OCI-LY7 (cell line): ENCODE results near the gene GLRA1. TPM values are rescaled to one million over a fixed set of nuclear protein-coding genes. Genes with fewer than 3 reads are reported as not detected.

Source experiments
- Bru-seq: library from RNA; stranded (reverse); fragments of 400-500 nt; gene quantifications from one replicate; lab custom pipeline; 2021; lab: Mats Ljungman, UMichigan
- BruChase-seq, 2 experiments: library from RNA; stranded (reverse); fragments of 400-500 nt; gene quantifications; one replicate each; lab custom pipeline; 2021; lab: Mats Ljungman, UMichigan
- BruUV-seq: library from RNA; stranded (reverse); fragments of 400-500 nt; replicated peaks from 2 replicates; lab custom pipeline; 2021; lab: Mats Ljungman, UMichigan
- CTCF ChIA-PET: fragments of 300-600 bp; sonication (Branson Sonifier 250); formaldehyde crosslinking; loops from one replicate; lab custom pipeline; 2022; ENCODE audit warnings: antibody characterized with exemption; ENCODE audit not compliant: unreplicated experiment; lab: Charles Lee
- POLR2A ChIA-PET: fragments of 300-600 bp; sonication (Branson Sonifier 250); formaldehyde crosslinking; loops from one replicate; lab custom pipeline; 2022; ENCODE audit warnings: antibody characterized with exemption; lab: Charles Lee
- DNase-seq: peaks from one replicate; pipeline ENCODE4 v3.0.0-alpha.2; 2015; ENCODE audit warnings: low spot score
- H2AFZ ChIP-seq: fragments of 200-600 bp; sonication (generic), shearing (Covaris generic); 2 replicates; pipeline ENCODE4 v1.6.1; 2014; ENCODE audit warnings: mild to moderate bottlenecking, antibody characterized with exemption, low read length, moderate library complexity
- H3K27ac ChIP-seq: fragments of 200-600 bp; sonication (generic); 2 replicates; pipeline ENCODE4 v1.5.1; 2014; ENCODE audit warnings: mixed run types, low read depth, mild to moderate bottlenecking, moderate library complexity, low read length, inconsistent platforms; ENCODE audit not compliant: poor library complexity, severe bottlenecking
- H3K36me3 ChIP-seq: fragments of 200-600 bp; sonication (generic); 2 replicates; pipeline ENCODE4 v1.6.1; 2014; ENCODE audit warnings: mild to moderate bottlenecking, antibody characterized with exemption, low read length, moderate library complexity, mixed read lengths; ENCODE audit not compliant: insufficient read depth
- H3K4me1 ChIP-seq: fragments of 200-600 bp; sonication (generic); 2 replicates; pipeline ENCODE4 v1.5.1; 2014; ENCODE audit warnings: mild to moderate bottlenecking, low read length; ENCODE audit not compliant: insufficient read depth, poor library complexity, severe bottlenecking
- H3K4me2 ChIP-seq: fragments of 200-600 bp; sonication (generic); 2 replicates; pipeline ENCODE4 v1.6.1; 2014; ENCODE audit warnings: mild to moderate bottlenecking, low read length
- H3K4me3 ChIP-seq: fragments of 200-600 bp; sonication (generic); 2 replicates; pipeline ENCODE4 v1.5.1; 2014; ENCODE audit warnings: mild to moderate bottlenecking, low read depth, low read length; ENCODE audit not compliant: poor library complexity, severe bottlenecking
- H3K79me2 ChIP-seq: fragments of 200-600 bp; sonication (generic); 2 replicates; pipeline ENCODE4 v1.6.1; 2016; ENCODE audit warnings: low read depth, mild to moderate bottlenecking, low read length, moderate library complexity, mixed read lengths; ENCODE audit not compliant: insufficient read depth
- H3K9me2 ChIP-seq: fragments of 200-600 bp; sonication (generic); 2 replicates; pipeline ENCODE4 v1.6.1; 2016; ENCODE audit warnings: mild to moderate bottlenecking, low read length, mixed read lengths; ENCODE audit not compliant: insufficient read depth
- H3K9me3 ChIP-seq: fragments of 200-600 bp; sonication (generic); 2 replicates; pipeline ENCODE4 v1.6.1; 2014; ENCODE audit warnings: mild to moderate bottlenecking, mixed run types, low read length, mixed read lengths
- H4K20me1 ChIP-seq: fragments of 200-600 bp; sonication (generic); 2 replicates; pipeline ENCODE4 v1.6.1; 2014; ENCODE audit warnings: mild to moderate bottlenecking, antibody characterized with exemption, low read length, moderate library complexity, mixed read lengths; ENCODE audit not compliant: insufficient read depth
- EZH2phosphoT487 ChIP-seq: fragments of 200-600 bp; sonication (generic); IDR thresholded peaks from 2 replicates; pipeline ENCODE4 v1.6.1; 2018; ENCODE audit warnings: low read depth, borderline replicate concordance, mild to moderate bottlenecking, mixed run types, antibody characterized with exemption, low read length, moderate library complexity, mixed read lengths
- intact Hi-C: fragments of 100-400 bp; cut with micrococcal nuclease; formaldehyde crosslinking; loops from one replicate; pipeline ENCODE4 v1.10.0; 2022; ENCODE audit not compliant: unreplicated experiment
- long read RNA-seq: library from polyadenylated mRNA; stranded (forward); transcript quantifications from one replicate; pipeline ENCODE4 v2.0.0, GENCODE V29; 2022
- total RNA-seq, 2 experiments: library from RNA; depleted of rRNA in 1 of 2; stranded (reverse); fragments of >200 nt in 1 of 2; shearing (Covaris generic) in 1 of 2; gene quantifications; 2 replicates each; pipeline ENCODE4 v1.2.3, GENCODE V29; 2014 to 2022
- TF ChIP-seq, protein P1 (sequence below): fragments of 200-600 bp; sonication (generic); conservative IDR thresholded peaks from 2 replicates; pipeline ENCODE4 v1.5.1; 2014; ENCODE audit warnings: mild to moderate bottlenecking, antibody characterized with exemption, low read length, moderate library complexity, mixed read lengths

The GLRA1 gene
- total RNA-seq (2014; rRNA removed; shearing (Covaris generic)) = not detected in 2 replicates
- not detected in 2 replicates for total RNA-seq (2022)
- not detected for Bru-seq, nascent RNA
- BruChase-seq, experiment 1, labeled RNA remaining after a 6-hour chase = not detected
- BruChase-seq, experiment 2, labeled RNA remaining after a 2-hour chase = not detected
- long read RNA-seq, partial matches to known transcripts = 0 of 2 reads
- long read RNA-seq, other reads (novel, unspliced or antisense) = 2 of 2 reads

DNA sequence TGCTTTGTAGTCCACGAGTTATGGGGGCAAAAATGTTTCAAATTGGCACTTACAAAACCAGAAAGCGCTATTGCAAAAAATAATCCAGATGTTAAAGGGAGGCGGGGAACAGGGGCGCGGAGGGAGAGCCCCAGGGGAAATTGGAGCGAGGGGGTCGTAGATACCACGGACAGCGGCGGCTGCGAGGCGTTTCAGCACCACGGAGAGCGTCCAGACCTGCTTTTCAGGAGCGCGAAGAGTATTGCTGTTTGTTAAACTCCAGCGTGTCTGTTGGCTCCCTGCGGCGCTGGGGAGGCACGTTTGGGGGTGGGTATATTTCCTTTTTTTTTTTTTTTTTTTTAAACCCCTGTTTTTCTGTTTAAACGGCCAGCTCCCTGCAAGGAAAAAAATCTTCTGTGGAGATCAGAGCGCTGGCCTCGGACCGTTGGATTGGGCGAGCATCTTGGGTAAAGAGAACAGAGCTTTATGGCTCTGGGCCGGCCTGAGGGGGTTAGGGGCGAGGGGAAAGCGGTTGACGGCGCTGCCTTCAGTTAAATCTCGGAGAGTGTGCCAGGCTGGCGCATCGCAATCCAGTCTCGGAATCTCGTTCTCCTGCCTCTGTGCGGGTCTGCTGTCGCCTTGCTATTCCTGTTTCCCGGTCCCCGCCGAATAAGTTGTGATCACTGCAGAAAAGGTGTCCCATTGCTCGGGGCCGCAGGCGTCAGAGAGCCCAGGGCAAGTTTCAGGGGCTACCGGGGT is at the start of gene GLRA1:
Gene GLRA1 (minus strand): TSS at position 288 of the 738 bp plus-strand sequence. CDS start 302 bp downstream, outside the sequence.
- Histone ChIP-seq H3K79me2 (no peaks in the 10 kb centered on the region), H3K9me3 (no peaks in the 10 kb centered on the region), H4K20me1 (no peaks in the 10 kb centered on the region), H3K36me3 (no peaks in the 10 kb centered on the region), H3K9me2 (no peaks in the 10 kb centered on the region), H3K4me1 (no peaks in the 10 kb centered on the region), H3K4me3 (no peak within 1 kb of the TSS), H3K4me2 (no peak within 1 kb of the TSS), H2AFZ (no peak within 1 kb of the TSS), H3K27ac (no peak within 1 kb of the TSS)
- TF ChIP-seq, protein P1, sequence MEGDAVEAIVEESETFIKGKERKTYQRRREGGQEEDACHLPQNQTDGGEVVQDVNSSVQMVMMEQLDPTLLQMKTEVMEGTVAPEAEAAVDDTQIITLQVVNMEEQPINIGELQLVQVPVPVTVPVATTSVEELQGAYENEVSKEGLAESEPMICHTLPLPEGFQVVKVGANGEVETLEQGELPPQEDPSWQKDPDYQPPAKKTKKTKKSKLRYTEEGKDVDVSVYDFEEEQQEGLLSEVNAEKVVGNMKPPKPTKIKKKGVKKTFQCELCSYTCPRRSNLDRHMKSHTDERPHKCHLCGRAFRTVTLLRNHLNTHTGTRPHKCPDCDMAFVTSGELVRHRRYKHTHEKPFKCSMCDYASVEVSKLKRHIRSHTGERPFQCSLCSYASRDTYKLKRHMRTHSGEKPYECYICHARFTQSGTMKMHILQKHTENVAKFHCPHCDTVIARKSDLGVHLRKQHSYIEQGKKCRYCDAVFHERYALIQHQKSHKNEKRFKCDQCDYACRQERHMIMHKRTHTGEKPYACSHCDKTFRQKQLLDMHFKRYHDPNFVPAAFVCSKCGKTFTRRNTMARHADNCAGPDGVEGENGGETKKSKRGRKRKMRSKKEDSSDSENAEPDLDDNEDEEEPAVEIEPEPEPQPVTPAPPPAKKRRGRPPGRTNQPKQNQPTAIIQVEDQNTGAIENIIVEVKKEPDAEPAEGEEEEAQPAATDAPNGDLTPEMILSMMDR = no peak
- TF ChIP-seq EZH2phosphoT487 = no peak
- intact Hi-C loops = no loop called here
- CTCF ChIA-PET = no interaction called here
- POLR2A ChIA-PET = no interaction called here
- BruUV-seq = no TSS peak
- peak; percentile 37 for DNase-seq

DNA sequence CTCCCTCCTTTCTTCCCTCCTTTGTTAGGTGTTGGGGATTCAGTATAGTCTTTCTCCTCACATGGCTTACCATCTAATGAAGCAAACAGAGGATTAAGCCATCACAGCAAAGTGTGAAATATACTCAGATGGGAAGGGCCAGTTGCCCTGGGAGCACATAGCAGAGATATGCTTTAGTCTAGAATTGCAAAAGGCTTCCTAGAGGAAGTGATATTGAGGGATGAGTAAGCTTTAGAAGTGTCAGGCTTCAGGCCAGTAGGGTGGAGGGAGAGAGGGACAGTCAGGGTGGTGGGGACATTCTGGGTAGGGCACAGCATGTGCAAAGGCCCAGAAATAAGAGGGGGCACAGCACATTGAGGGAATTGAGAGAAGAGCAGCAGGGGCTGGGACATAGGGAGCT is 46.2 kb upstream of the GLRA1 start:
- H3K79me2 ChIP-seq = no peaks in the 10 kb centered on the region
- no peak overlapping the region for H3K4me3 ChIP-seq
- TF ChIP-seq, protein P1 = no peak
- TF ChIP-seq EZH2phosphoT487 = no peak
- H2AFZ ChIP-seq = no peak overlapping the region
- no TSS peak for BruUV-seq
- ChIA-PET POLR2A (no interaction called here), CTCF (no interaction called here)
- no peak overlapping the region for H3K27ac ChIP-seq
- no peaks in the 10 kb centered on the region for H3K9me2 ChIP-seq
- intact Hi-C loops = no loop called here
- H3K9me3 ChIP-seq = no peaks in the 10 kb centered on the region
- H3K4me2 ChIP-seq = no peak overlapping the region
- no peak for DNase-seq
- H3K36me3 ChIP-seq = no peaks in the 10 kb centered on the region
- H3K4me1 ChIP-seq = no peaks in the 10 kb centered on the region
- H4K20me1 ChIP-seq = no peaks in the 10 kb centered on the region

DNA sequence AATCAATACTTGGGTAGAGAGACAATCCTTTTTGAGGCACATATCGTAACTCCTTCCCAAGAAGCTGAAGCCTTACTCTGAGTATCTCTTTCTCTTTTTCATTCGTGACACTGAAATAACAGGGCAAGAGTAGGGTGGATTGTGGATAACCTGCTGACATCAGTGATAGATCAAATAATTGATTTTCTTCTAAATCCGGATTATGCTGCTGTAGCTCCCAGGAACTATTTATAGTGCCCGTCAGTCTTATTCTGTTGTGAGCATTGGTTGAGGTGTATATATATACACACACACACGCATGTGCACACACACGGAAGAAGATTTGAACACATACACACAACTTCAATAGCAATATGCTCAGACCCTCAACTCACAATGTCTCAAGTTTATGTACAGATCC is 43.2 kb upstream of the GLRA1 start:
- H3K9me2 ChIP-seq = no peaks in the 10 kb centered on the region
- TF ChIP-seq, protein P1 = no peak
- no peak for TF ChIP-seq EZH2phosphoT487
- H3K4me3 ChIP-seq = no peak overlapping the region
- BruUV-seq = no TSS peak
- POLR2A ChIA-PET = no interaction called here
- no peaks in the 10 kb centered on the region for H3K9me3 ChIP-seq
- no peak overlapping the region for H3K27ac ChIP-seq
- H3K36me3 ChIP-seq = no peaks in the 10 kb centered on the region
- H3K4me1 ChIP-seq = no peaks in the 10 kb centered on the region
- H3K4me2 ChIP-seq = no peak overlapping the region
- intact Hi-C loops = no loop called here
- no peak for DNase-seq
- H2AFZ ChIP-seq = no peak overlapping the region
- H4K20me1 ChIP-seq = no peaks in the 10 kb centered on the region
- no peaks in the 10 kb centered on the region for H3K79me2 ChIP-seq
- CTCF ChIA-PET = no interaction called here
